Peyer's patch (tissue), 4 donors: ENCODE data around the gene APRT.

Experiments used
- CTCF ChIP-seq, 6 experiments: fragments of 450-650 bp in 4 of 6; fragments of 200-600 bp in 2 of 6; sonication (generic) in 1 of 6; IDR thresholded peaks; one replicate each; pipeline ENCODE4 v1.5.1; 2017 to 2019; ENCODE audit warnings: antibody characterized with exemption in 6 of 6, mild to moderate bottlenecking in 3 of 6, moderate library complexity in 1 of 6
- POLR2A ChIP-seq, 2 donors: fragments of 450-650 bp; IDR thresholded peaks; one replicate each; pipeline ENCODE4 v1.5.1; 2017; ENCODE audit warnings: antibody characterized with exemption in 2 of 2, mild to moderate bottlenecking in 2 of 2, moderate library complexity in 2 of 2

- TF ChIP-seq POLR2A (IDR thresholded peaks at IDR 0.05), result no peak
- TF ChIP-seq CTCF (IDR thresholded peaks at IDR 0.05), result no peak
These were observed 7.4 kb upstream of the APRT start for GRCh38 chr16:88819126-88819525.
